Posterior cingulate gyrus (tissue), 11 donors: ENCODE measurements around the gene ICOS.
A peak's percentile ranks its signal among the peaks of the same experiment; 100 is the strongest.

Experiments used
- DNase-seq, 10 donors: peaks; one replicate each; pipeline versions ENCODE4 v3.0.0 to v3.0.0-alpha.2; 2020 to 2021; ENCODE audit warnings: mixed read lengths in 3 of 10
- intact Hi-C: fragments of 100-400 bp; cut with DNase I; formaldehyde crosslinking; loops from one replicate; pipeline ENCODE4 v1.15.1; 2023

The ICOS gene

GRCh38 chr2:204004912-204005311, 68.3 kb downstream of the ICOS start:
- intact Hi-C loops = no loop called here
- DNase-seq = no peak

GRCh38 chr2:204005940-204006721, 69.6 kb downstream of the ICOS start:
- intact Hi-C loops = no loop called here
- no peak for DNase-seq

- no peak for DNase-seq
- intact Hi-C loops = no loop called here
Measured at GRCh38 chr2:204008352-204008751, 71.8 kb downstream of the ICOS start.

GRCh38 chr2:204010628-204011560, 74.3 kb downstream of the ICOS start:
- peak in 1 of 10 donors; percentile 5 for DNase-seq
- intact Hi-C loops = no loop called here
